WTC11 (cell line): ENCODE measurements around the gene IL25.

Source experiments
- AR ChIP-seq: fragments of 250-450 bp; sonication (Bioruptor Pico); IDR thresholded peaks from 2 replicates; pipeline ENCODE4 v1.9.0; 2021; ENCODE audit warnings: mild to moderate bottlenecking
- CREB1 ChIP-seq: sonication (generic); formaldehyde crosslinking; IDR thresholded peaks from 2 replicates; pipeline ENCODE4 v1.8.0; 2023; ENCODE audit warnings: mild to moderate bottlenecking, missing genetic modification reagents
- E2F4 ChIP-seq: sonication (generic); formaldehyde crosslinking; IDR thresholded peaks from 2 replicates; pipeline ENCODE4 v1.8.1; 2022; ENCODE audit warnings: low read depth, mild to moderate bottlenecking, moderate library complexity, missing genetic modification reagents, borderline replicate concordance
- ELF4 ChIP-seq: sonication (generic); formaldehyde crosslinking; IDR thresholded peaks from 2 replicates; pipeline ENCODE4 v1.8.1; 2022; ENCODE audit warnings: low read depth, mild to moderate bottlenecking, moderate library complexity, missing genetic modification reagents
- ESRRA ChIP-seq: sonication (generic); formaldehyde crosslinking; IDR thresholded peaks from 2 replicates; pipeline ENCODE4 v1.8.1; 2022; ENCODE audit warnings: mild to moderate bottlenecking, missing genetic modification reagents, borderline replicate concordance
- FOXP4 ChIP-seq: sonication (generic); formaldehyde crosslinking; IDR thresholded peaks from 2 replicates; pipeline ENCODE4 v1.8.0; 2022; ENCODE audit warnings: mild to moderate bottlenecking, missing genetic modification reagents
- GABPB1 ChIP-seq: sonication (generic); formaldehyde crosslinking; IDR thresholded peaks from 2 replicates; pipeline ENCODE4 v1.8.1; 2023; ENCODE audit warnings: mild to moderate bottlenecking, missing genetic modification reagents
- NFYB ChIP-seq: sonication (generic); formaldehyde crosslinking; conservative IDR thresholded peaks from 2 replicates; pipeline ENCODE4 v1.8.0; 2022; ENCODE audit warnings: low read depth, missing genetic modification reagents
- SMAD3 ChIP-seq: sonication (generic); formaldehyde crosslinking; IDR thresholded peaks from 2 replicates; pipeline ENCODE4 v1.8.0; 2022; ENCODE audit warnings: missing genetic modification reagents, mild to moderate bottlenecking, borderline replicate concordance
- SP1 ChIP-seq: sonication (generic); formaldehyde crosslinking; conservative IDR thresholded peaks from 2 replicates; pipeline ENCODE4 v1.8.1; 2022; ENCODE audit warnings: missing genetic modification reagents
- ZNF263 ChIP-seq: sonication (generic); formaldehyde crosslinking; IDR thresholded peaks from 2 replicates; pipeline ENCODE4 v1.8.1; 2022; ENCODE audit warnings: low read depth, mild to moderate bottlenecking, moderate library complexity, missing genetic modification reagents
- TF ChIP-seq, protein P1 (sequence below): fragments of 200-600 bp; IDR thresholded peaks from 2 replicates; pipeline ENCODE4 v1.8.0; 2022; ENCODE audit warnings: antibody characterized with exemption
- TF ChIP-seq, protein P2 (sequence below): sonication (generic); formaldehyde crosslinking; conservative IDR thresholded peaks from 2 replicates; pipeline ENCODE4 v1.8.1; 2022; ENCODE audit warnings: mild to moderate bottlenecking, missing genetic modification reagents

DNA sequence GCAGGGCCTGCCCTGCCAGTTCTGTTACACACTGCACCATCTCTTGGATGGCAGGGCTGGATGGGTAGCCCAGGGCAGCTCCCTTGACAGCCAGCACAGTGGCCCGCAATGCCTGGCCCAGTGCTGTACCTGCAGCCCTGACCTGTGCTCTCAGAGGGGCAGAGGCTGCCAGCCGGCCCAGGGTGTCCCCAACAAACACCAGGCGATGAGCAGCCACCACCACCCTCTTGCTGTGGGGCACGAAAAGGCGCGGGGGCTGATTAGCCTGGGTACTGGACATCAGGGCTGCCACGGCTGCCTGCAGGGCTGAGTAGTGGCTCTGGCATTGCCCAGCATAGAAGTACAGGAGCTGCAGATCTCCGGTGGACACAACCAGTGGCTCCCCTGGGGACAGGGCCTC is 15.3 kb upstream of the IL25 start:
- TF ChIP-seq, protein P1, sequence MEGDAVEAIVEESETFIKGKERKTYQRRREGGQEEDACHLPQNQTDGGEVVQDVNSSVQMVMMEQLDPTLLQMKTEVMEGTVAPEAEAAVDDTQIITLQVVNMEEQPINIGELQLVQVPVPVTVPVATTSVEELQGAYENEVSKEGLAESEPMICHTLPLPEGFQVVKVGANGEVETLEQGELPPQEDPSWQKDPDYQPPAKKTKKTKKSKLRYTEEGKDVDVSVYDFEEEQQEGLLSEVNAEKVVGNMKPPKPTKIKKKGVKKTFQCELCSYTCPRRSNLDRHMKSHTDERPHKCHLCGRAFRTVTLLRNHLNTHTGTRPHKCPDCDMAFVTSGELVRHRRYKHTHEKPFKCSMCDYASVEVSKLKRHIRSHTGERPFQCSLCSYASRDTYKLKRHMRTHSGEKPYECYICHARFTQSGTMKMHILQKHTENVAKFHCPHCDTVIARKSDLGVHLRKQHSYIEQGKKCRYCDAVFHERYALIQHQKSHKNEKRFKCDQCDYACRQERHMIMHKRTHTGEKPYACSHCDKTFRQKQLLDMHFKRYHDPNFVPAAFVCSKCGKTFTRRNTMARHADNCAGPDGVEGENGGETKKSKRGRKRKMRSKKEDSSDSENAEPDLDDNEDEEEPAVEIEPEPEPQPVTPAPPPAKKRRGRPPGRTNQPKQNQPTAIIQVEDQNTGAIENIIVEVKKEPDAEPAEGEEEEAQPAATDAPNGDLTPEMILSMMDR: no peak
- TF ChIP-seq SP1 (CRISPR knock-in tag) (no peak), NFYB (CRISPR knock-in tag) (no peak), AR (CRISPR knock-in tag) (no peak), ZNF263 (CRISPR knock-in tag) (no peak), GABPB1 (CRISPR knock-in tag) (no peak), FOXP4 (CRISPR knock-in tag) (no peak), E2F4 (CRISPR knock-in tag) (no peak), ESRRA (CRISPR knock-in tag) (no peak), SMAD3 (CRISPR knock-in tag) (no peak), ELF4 (CRISPR knock-in tag) (no peak), CREB1 (CRISPR knock-in tag) (no peak)
- TF ChIP-seq, protein P2, sequence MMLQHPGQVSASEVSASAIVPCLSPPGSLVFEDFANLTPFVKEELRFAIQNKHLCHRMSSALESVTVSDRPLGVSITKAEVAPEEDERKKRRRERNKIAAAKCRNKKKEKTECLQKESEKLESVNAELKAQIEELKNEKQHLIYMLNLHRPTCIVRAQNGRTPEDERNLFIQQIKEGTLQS (CRISPR knock-in tag): no peak
